Fibroblast of villous mesenchyme (primary cell): ENCODE data around the gene GULP1. TPM values are rescaled to one million over a fixed set of nuclear protein-coding genes. Genes with fewer than 3 reads are reported as not detected.

Source experiments
- DNase-seq: peaks from one replicate; pipeline ENCODE4 v3.0.0-alpha.2; 2010; ENCODE audit warnings: low read depth
- H3K4me3 ChIP-seq: 2 replicates; pipeline ENCODE4 v1.5.1; 2011; ENCODE audit warnings: low read depth, mild to moderate bottlenecking, low read length
- CTCF ChIP-seq: IDR thresholded peaks from 2 replicates; pipeline ENCODE4 v1.5.1; 2012; ENCODE audit warnings: low read depth, mild to moderate bottlenecking, low read length; ENCODE audit not compliant: insufficient read depth
- total RNA-seq: library from RNA; depleted of rRNA; stranded (reverse); fragments of >200 nt; gene quantifications from 2 replicates; pipeline ENCODE4 v1.2.3, GENCODE V29; 2012

The GULP1 gene
- total RNA-seq, 1 donor = 53.1 TPM

GRCh38 chr2:188506843-188507242, 215.2 kb downstream of the GULP1 start:
- DNase-seq = no peak
- TF ChIP-seq CTCF = no peak
- H3K4me3 ChIP-seq = no peak overlapping the region

- no peak overlapping the region for H3K4me3 ChIP-seq
- no peak for DNase-seq
- no peak for TF ChIP-seq CTCF
Measured at GRCh38 chr2:188511346-188511745, 219.7 kb downstream of the GULP1 start.

- peak; percentile 74 for DNase-seq
- H3K4me3 ChIP-seq = no peak overlapping the region
- peak; percentile 65 for TF ChIP-seq CTCF
Measured at GRCh38 chr2:188512456-188512855, 220.8 kb downstream of the GULP1 start.

GRCh38 chr2:188515918-188516317, 224.2 kb downstream of the GULP1 start:
- no peak for TF ChIP-seq CTCF
- no peak overlapping the region for H3K4me3 ChIP-seq
- no peak for DNase-seq

GRCh38 chr2:188517549-188518215, 226.0 kb downstream of the GULP1 start:
- H3K4me3 ChIP-seq = peak overlapping the region; percentile 20
- no peak for TF ChIP-seq CTCF
- DNase-seq = peak; percentile 91

GRCh38 chr2:188518381-188518780, 226.7 kb downstream of the GULP1 start:
- DNase-seq = peak; percentile 76
- peak overlapping the region; percentile 20 for H3K4me3 ChIP-seq
- no peak for TF ChIP-seq CTCF

- no peak for DNase-seq
- no peak overlapping the region for H3K4me3 ChIP-seq
- no peak for TF ChIP-seq CTCF
Measured at GRCh38 chr2:188519136-188519535, 227.5 kb downstream of the GULP1 start.
